HG02642 (cell line): ENCODE results near the gene LIPG.
"Not testable (repeated sequence)": the region's sequence is repeated elsewhere in the genome, so short reads cannot be mapped to it uniquely, and the experiment has no call there.

ENCODE experiments used
- ATAC-seq: cut with Tn5 transposase; IDR thresholded peaks from one replicate; pipeline ENCODE4 v1.9.1; 2021; ENCODE audit warnings: mild to moderate bottlenecking; ENCODE audit not compliant: unreplicated experiment, poor library complexity

The LIPG gene

DNA sequence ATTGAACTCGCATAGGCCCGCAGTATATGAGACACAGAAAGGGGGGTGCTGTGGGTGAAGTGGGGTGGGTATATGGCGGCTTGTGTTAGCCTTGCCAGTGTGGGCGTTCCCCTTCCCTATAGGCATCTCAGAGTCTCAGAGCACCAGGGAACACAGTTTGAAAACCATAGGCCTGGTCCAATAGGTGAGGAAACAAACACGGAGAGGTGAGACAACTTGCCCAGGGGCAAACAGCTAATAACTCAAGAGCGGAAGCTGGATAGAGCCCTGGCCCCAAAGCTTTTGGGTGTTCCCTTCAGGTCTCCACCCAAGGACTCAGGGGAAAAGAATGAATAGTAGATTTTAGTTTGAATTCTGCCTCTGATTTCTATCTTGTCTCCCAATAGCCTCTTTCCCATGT, 7.9 kb downstream of the LIPG start:
- no peak for ATAC-seq

DNA sequence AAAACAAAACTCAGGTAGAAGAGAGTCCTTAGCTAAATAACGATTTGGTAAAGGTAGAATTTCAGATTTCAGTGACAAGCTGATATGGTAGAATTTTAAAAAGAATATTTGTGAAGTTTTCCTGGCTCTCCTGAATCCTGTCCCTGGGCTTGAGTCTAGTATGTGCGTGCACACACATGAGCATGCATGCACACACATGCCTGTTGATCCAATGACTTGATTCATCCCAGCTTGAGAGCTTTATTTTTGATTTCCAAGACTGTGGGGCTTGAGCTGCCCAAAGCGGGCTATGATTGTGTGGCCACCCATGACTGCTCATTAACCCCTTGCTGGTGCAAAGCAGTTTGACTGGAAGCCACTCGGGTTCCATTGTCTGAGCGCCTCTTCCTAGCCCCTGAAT, 9.0 kb downstream of the LIPG start:
- ATAC-seq = no peak

DNA sequence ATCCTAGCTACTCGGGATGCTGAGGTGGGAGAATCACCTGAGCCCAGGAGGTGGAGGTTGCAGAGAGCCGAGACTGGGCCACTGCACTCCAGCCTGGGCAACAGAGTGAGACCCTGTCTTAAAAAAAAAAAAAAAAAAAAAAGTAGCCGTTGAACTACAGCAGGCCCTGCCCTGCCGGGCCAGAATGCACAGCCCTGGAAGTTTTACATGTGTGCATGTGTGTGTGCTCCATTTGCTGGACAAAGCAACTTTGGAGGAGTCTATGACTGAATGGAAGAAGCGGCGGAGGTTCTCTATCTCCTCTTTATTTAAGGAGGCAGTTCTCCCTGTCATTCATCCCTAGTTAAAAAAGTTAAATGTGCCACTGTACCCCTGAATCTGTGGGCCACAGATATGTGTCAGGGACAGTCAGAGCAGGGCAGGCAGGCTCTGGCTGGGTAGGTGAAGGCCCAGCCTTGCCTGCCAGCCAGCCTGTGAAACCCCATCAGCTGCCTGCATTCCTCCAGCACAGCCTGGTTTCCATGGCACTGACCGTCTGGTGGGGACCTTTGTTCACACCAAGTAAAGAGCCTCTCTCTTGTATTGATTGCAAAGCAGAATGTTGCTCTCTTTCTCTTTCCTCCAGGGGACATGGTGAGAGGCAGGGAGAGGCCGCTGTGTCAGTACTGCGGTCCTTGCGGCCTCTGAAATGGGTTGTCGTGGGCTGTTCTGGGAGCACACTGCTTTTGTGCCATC, 10.9 kb downstream of the LIPG start:
- ATAC-seq = no peak

DNA sequence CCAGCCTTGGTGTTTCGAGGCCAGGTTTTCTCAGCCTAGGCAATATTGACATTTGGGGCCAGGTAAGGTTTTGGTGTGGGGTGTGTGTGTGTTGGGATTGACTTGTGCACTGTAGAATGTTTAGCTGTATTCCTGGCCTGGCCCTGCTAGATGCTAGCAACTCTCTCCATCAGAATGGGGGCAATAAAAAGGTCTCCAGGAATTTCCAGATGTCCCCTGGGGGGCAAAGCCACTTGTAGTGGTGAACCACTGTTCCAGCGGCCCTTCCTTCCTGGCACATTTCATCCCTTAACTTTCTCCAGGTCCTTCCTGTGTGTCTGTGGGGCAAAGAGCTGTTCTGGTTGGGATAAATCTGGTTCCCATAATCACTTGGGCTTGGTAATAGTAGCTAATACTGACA, 12.0 kb downstream of the LIPG start:
- no peak for ATAC-seq

DNA sequence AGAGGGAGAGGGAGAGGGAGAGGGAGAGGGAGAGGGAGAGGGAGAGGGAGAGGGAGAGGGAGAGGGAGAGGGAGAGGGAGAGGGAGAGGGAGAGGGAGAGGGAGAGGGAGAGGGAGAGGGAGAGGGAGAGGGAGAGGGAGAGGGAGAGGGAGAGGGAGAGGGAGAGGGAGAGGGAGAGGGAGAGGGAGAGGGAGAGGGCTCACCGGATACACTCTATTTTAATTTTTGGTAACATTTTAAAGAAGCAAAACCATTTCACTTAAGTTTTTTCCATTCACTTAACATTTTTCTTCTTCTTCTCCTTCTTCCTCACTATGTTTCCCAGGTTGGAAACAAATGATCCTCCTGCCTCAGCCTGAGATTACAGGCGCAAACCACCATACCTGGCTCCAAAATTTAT, 17.2 kb downstream of the LIPG start:
- not testable (repeated sequence) for ATAC-seq

DNA sequence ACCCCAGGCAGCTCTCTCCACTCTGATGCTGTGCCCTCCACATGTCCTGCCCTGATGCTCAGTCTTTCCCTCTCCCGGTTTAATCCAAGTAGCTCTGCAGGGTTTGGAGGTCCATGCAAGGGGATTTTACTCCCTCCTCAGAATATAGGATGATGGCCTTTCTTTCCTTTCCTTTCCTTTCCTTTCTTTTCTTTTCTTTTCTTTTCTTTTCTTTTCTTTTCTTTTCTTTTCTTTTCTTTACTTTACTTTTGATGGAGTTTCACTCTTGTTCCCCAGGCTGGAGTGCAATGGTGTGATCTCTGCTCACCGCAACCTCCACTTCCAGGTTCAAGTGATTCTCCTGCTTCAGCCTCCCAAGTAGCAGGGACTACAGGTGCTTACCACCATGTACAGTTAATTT, 17.7 kb downstream of the LIPG start:
- ATAC-seq = not testable (repeated sequence)

DNA sequence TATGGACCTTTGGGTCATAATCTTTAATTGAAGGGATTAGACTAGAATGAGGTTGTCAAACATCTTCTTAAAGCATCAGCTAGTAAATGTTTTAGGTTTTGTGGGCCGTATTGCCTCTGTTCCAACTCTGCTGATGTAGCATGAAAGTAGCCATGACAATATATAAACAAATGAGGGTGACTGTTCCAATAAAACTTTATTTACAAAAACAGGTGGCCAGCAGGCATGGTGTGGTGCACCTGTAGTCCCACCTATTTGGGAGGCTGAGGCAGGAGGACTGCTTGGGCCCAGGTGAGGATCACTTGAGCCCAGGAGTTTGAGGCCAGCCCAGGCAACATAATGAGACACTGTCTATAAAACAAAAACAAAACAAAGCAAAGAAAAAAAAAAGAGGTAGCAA, 18.4 kb downstream of the LIPG start:
- no peak for ATAC-seq

DNA sequence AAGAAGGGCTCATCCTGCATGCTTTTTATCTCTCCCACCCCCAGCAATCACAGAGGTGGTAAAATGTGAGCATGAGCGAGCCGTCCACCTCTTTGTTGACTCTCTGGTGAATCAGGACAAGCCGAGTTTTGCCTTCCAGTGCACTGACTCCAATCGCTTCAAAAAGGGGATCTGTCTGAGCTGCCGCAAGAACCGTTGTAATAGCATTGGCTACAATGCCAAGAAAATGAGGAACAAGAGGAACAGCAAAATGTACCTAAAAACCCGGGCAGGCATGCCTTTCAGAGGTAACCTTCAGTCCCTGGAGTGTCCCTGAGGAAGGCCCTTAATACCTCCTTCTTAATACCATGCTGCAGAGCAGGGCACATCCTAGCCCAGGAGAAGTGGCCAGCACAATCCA, 19.5 kb downstream of the LIPG start:
- no peak for ATAC-seq

DNA sequence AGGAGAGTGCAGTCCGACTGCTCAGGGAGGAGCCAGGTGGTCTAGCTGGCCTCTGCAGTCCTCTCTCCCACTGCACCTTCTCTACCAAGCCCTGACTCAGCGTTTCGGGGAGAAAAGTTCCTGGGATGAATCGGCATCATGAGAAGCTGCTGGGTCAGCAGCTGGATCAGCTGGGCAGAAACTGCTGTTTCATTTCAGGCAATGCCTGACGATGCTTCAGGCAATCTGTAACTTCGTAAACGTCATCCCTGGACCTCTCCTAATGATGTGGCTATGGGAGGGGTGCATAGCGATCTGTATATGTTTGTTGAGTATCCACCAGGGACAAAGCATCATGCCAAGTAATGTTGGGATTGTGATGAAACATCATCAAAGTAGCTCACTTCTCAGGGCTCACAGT, 20.7 kb downstream of the LIPG start:
- no peak for ATAC-seq

DNA sequence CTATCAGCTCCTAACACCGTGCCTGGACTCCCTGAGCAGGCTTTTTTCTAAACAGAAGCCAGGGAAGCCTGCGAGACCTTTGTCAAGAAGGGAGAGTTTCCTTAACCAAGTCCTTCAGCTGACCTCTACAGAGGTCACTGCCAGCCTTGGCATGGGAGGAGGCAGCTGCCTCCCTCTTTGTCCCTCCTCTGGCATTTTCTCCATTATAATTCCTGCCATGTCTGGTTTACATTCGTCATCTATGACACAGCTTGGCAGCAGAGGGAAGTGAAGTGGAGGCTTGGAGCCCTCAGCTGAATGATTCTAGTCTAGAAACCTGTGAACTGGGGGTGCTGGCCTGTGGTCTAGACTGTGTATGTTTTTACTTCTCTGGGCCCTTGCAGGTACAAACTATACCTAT, 22.5 kb downstream of the LIPG start:
- ATAC-seq = no peak

DNA sequence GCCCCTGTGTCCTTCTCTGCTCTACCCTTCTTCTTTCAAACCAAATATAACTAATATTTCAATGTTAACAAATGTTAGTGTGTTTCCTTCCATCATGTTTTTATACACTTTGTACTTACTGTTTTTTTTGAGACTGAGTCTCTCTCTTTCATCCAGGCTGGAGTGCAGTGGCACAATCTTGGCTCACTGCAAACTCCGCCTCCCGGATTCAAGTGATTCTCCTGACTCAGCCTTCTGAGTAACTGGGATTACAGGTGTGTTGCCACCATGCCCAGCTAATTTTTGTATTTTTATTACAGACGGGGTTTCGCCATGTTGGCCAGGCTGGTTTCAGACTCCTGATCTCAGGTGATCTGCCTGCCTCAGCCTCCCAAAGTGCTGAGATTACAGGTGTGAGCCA, 23.1 kb downstream of the LIPG start:
- ATAC-seq = not testable (repeated sequence)

DNA sequence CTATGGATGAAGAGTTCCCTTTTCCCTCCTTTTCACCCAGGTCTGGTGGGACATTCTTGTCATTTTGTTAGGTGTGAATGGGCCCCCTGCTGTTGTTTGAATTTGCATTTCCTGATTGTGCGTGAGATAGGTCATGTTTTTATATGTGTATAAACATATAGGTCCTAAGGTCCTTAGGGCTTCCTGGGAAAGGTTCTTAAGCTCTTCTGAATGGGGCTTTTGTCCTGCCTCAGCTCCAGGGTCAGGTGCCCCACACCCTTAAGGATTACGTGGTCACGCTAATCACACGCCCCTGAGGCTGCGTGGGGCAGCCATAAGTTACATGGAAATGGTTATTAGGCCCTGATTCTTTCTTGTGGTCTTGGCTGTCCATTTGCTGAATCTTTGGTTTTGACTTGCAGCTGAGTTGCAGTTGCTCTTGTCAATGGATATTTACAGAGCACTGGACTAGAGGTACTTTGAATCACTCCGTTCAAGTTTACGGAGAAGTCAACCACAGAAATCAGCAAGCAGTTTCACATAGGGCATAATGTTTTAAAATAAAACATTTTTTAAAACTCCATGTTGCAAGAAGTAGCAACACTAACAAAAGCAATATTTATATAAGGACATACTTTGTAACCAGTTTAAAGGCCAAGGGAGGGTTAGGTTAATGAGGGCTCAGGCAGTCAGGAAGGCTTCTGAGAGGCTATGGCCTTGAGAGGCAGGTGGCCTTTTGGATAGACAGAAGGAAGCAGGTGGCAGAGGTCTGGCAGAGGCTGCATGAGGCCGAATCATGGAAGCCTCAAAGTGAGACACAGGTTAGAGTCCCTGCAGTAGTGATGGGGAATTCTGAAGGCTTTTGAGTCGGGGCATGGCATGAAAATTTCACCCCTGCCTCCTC, 24.2 kb downstream of the LIPG start:
- no peak for ATAC-seq

DNA sequence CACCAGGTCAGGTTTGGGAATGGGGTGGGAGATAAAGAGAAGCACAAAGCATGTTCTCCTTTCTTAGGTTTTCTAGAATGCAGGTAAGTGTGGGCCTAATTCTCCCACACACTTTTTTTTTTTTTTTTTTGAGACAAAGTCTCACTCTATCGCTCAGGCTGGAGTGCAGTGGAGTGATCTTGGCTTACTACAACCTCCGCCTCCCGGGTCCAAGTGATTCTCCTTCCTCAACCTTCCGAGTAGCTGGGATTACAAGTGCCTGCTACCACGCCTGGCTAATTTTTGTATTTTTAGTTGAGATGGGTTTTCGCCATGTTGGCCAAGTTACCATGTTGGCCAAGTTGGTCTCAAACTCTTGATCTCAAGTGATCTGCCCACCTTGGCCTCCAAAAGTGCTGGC, 26.3 kb downstream of the LIPG start:
- no peak for ATAC-seq

DNA sequence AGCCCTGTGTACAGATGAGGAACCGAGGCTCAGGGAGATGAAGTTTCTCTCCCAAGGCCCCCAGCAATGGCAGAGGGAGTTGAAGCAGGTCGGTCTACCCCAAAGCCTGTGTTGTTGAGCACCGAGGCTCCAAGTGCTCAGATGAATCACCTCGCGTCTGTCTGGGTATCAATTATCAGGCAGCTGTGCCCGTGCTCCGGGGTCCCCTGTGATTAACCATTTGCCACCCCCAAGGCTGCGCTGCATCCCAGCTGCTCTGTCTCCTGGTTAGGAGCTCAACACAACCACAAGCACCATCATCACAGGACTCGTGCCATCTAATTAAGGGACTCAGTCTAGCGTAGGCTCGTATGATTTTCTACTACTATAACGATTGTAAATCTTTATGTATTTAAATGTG, 27.1 kb downstream of the LIPG start:
- no peak for ATAC-seq

DNA sequence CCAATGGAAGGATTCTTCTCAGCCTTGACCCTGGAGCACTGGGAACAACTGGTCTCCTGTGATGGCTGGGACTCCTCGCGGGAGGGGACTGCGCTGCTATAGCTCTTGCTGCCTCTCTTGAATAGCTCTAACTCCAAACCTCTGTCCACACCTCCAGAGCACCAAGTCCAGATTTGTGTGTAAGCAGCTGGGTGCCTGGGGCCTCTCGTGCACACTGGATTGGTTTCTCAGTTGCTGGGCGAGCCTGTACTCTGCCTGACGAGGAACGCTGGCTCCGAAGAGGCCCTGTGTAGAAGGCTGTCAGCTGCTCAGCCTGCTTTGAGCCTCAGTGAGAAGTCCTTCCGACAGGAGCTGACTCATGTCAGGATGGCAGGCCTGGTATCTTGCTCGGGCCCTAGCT, 28.8 kb downstream of the LIPG start:
- ATAC-seq = no peak

DNA sequence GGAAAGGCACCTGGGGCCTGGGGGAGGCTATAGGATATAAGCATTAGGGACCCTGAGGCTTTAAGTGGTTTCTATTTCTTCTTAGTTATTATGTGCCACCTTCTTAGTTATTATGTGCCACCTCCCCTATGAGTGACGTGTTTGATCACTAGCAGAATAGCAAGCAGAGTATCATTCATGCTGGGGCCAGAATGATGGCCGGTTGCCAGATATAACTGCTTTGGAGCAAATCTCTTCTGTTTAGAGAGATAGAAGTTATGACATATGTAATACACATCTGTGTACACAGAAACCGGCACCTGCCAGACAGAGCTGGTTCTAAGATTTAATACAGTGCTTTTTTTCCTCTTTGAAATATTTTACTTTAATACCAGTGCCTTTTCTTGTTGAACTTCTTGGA, 29.4 kb downstream of the LIPG start:
- ATAC-seq = no peak

DNA sequence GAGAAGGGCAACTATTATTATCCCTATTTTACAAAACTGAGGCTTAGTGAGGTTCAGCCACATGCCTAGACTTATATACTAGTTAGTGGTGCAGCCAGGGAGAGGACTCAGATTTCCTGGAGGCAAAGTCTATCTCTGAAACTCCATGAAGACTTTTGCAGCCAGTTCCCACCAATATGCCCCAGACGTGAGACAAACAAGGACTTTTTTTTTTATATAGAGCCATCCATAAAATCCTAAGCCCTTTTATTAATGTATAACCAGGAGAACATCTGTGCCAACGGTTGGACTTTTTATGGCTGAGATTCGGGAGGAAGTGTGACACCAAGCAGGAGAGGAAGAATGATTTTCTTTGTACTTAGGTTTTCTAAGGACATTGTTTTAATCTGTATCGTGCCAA, 29.9 kb downstream of the LIPG start:
- ATAC-seq = no peak

DNA sequence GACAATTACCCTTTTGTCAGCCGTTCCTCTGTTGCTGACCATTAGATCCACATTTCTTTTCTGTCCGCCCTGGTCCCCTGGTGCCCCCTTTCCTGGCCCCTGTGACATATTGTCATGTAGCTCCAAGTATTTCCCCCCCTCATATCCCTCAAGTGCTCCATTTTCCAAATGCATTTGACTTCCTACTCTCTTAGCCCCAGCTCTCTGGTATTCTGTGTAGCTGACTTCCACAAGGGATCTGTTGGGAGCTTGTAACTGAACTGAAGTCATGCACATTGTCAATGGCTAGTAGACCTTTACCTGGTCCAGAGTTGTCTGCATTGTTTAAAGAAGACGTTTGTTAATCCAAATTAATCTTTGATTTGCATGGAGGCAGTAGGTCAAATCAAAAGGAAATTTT, 34.8 kb downstream of the LIPG start:
- no peak for ATAC-seq

DNA sequence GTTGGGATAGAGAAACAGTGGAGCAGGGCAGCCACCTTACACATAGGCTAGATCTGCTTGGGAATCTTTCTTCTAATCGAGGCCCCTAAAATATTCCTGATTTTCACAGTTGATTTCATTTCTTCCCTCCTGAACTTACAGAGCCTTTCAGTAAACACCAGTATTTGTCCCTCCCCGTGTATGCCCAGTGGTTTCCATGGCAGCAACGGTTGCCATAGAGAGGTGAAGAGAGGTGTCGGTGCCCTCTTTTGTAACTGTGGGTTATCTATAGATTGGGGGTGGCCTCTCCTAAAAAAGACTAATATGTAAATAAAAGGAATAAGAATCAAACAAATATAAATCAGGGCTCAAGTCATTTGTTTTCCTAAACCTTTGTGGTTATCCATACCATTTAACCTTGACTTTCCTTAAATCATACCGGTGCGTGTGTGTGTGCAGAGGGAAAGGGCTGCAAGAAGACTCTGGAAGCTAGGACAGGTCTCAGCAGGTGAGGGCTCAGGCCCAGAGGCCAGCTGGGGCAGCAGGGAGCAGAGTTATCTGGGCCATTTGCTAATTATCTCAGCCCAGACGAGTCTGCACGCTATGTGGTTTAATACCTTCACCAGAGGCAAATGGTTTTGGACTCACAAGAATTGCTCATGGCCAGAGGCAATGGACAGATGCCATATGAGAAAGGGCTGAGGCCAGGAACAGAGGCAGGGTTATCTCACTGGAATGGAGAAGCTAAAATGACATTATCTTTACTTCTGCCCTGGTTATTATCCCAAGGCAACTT, 35.5 kb downstream of the LIPG start:
- ATAC-seq = no peak

DNA sequence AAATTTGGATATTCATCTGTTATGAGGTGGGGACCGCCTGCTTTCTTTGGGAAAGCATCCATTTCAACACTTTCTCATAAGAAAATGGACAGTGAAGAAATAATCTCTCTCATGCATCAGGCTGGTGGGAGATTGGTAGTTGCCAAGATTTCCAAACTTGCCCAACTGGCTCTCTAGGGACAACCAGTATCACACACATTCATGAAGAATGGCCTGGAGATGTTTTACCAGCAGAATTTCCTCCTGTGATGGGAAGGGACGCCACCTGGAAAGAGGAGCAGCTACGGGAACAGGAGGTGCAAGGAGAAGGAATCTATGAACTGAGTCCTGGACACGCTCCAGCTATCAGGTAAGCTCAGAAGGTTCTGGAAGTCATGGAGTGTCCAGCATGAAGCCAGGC, 39.4 kb downstream of the LIPG start:
- no peak for ATAC-seq
